OCI-LY3 (cell line): ENCODE data around the gene APOL2.
"Not testable (repeated sequence)": the region's sequence is repeated elsewhere in the genome, so short reads cannot be mapped to it uniquely, and the experiment has no call there.

Experiments
- EZH2phosphoT487 ChIP-seq: fragments of 200-600 bp; shearing (Covaris generic); IDR thresholded peaks from 2 replicates; pipeline ENCODE4 v1.6.1; 2018; ENCODE audit warnings: antibody characterized with exemption, mixed run types, low read depth
- TF ChIP-seq, protein P1 (sequence below): fragments of 200-600, 300-600 bp; sonication (generic); IDR thresholded peaks from 2 replicates; pipeline ENCODE4 v1.5.1; 2014; ENCODE audit warnings: antibody characterized with exemption, low read length, low read depth

DNA sequence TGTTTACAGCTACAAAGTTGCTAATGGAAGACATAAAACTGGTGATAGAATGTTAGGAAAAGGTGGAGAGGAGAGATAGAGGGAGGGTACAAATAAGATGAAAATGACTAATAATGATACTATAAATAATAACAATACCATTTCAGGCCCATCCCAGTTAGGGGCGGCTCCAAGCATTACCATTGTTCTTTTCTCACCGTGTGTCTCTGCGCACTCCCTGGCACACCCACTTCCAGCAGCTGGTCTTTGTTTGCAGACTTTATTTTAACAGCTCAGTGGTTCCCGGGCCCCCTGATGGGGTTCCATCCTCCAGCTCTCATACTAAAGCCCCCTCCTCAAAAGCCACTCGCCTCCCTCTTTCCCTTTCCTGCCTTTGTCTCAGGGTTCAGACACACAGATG is 38.3 kb downstream of the APOL2 start:
- TF ChIP-seq, protein P1, sequence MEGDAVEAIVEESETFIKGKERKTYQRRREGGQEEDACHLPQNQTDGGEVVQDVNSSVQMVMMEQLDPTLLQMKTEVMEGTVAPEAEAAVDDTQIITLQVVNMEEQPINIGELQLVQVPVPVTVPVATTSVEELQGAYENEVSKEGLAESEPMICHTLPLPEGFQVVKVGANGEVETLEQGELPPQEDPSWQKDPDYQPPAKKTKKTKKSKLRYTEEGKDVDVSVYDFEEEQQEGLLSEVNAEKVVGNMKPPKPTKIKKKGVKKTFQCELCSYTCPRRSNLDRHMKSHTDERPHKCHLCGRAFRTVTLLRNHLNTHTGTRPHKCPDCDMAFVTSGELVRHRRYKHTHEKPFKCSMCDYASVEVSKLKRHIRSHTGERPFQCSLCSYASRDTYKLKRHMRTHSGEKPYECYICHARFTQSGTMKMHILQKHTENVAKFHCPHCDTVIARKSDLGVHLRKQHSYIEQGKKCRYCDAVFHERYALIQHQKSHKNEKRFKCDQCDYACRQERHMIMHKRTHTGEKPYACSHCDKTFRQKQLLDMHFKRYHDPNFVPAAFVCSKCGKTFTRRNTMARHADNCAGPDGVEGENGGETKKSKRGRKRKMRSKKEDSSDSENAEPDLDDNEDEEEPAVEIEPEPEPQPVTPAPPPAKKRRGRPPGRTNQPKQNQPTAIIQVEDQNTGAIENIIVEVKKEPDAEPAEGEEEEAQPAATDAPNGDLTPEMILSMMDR: not testable (repeated sequence)
- not testable (repeated sequence) for TF ChIP-seq EZH2phosphoT487
